GM12873 (cell line): ENCODE measurements around the gene PRMT1.

ENCODE experiments used
- TF ChIP-seq, protein P1 (sequence below): IDR thresholded peaks from 2 replicates; pipeline ENCODE4 v1.5.1; 2012; ENCODE audit warnings: low read depth, mild to moderate bottlenecking, moderate library complexity, low read length, control low read depth; ENCODE audit not compliant: insufficient read depth; ENCODE audit errors: missing control alignments

PRMT1 gene

DNA sequence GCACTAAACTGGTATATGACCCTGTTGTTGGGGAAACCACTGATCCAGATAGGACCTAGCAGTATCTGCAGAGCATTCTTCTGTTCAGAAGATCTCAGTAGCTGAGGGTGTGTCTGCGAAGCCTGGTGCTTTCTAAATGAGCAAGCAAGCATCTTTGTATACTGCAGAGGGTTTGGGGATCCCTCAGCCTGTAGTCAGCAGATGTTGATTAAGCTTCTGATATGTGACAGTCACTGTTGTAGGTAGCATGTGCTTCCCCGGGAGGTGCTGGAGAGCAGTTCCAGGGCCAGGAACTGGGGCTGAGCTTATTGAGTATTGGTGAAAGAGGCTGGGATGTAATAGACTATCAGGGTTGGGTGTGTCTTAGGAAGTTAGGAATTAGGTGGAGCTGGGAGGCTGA, 33.6 kb upstream of the PRMT1 start:
- TF ChIP-seq, protein P1, sequence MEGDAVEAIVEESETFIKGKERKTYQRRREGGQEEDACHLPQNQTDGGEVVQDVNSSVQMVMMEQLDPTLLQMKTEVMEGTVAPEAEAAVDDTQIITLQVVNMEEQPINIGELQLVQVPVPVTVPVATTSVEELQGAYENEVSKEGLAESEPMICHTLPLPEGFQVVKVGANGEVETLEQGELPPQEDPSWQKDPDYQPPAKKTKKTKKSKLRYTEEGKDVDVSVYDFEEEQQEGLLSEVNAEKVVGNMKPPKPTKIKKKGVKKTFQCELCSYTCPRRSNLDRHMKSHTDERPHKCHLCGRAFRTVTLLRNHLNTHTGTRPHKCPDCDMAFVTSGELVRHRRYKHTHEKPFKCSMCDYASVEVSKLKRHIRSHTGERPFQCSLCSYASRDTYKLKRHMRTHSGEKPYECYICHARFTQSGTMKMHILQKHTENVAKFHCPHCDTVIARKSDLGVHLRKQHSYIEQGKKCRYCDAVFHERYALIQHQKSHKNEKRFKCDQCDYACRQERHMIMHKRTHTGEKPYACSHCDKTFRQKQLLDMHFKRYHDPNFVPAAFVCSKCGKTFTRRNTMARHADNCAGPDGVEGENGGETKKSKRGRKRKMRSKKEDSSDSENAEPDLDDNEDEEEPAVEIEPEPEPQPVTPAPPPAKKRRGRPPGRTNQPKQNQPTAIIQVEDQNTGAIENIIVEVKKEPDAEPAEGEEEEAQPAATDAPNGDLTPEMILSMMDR: no peak

DNA sequence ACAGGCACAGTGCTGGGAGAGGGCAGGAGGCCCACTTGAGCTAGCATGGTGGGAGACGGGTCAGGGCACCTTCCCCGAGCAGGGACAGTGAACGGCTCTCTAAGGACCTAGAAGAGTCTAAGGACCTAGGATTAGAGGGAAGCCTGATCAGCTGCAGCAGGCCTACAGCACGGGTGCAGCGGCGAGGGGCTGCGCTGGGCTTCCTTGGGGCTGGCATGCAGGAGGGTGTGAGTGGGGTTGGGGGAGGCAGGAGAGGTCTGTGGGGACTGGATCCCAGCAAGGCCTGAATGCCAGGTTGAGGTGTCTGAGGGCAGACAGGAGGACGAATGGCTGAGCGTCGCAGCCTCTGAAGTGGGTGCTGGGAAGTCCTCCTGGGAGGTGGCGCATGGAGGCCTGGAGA, 31.5 kb upstream of the PRMT1 start:
- TF ChIP-seq, protein P1: no peak

DNA sequence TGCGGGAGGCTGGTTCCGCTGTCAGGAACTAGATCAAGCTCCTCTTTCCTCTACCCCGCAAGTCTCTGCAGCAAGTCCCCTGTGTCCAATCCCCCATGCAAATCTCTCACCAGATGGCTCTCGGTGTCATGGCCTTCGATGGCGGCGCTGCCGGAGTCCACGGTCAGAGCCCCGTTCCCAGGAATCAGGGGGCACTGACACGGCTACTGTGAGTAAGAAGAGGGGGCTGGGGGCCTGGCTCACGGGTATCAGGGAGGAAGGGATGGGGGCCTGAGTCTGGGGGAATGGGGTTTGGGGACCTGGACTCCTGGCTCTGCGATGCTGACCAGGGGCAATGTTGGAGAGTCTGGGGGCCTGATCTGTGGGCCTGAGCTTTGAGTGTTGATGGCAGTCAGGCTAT, 31.1 kb upstream of the PRMT1 start:
- TF ChIP-seq, protein P1: no peak

DNA sequence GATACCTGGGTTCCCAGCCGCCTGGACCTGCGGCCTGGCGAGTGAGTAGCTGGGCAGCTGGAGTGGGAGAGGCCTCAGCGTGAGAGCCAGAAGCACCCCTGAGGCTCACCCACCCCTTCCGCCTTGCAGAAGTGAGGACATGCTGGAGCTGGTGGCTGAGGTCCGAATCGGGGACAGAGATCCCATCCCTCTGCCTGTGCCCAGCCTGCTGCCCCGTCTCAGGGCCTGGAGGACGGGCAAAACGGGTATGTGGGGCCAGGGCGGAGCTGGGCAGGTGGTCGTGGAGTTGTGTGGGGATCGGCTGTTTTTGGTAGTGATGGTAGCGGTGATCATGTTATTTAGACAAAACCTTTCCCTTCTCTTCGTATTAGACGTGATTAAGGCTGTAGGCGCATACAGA, 30.5 kb upstream of the PRMT1 start:
- TF ChIP-seq, protein P1: no peak

DNA sequence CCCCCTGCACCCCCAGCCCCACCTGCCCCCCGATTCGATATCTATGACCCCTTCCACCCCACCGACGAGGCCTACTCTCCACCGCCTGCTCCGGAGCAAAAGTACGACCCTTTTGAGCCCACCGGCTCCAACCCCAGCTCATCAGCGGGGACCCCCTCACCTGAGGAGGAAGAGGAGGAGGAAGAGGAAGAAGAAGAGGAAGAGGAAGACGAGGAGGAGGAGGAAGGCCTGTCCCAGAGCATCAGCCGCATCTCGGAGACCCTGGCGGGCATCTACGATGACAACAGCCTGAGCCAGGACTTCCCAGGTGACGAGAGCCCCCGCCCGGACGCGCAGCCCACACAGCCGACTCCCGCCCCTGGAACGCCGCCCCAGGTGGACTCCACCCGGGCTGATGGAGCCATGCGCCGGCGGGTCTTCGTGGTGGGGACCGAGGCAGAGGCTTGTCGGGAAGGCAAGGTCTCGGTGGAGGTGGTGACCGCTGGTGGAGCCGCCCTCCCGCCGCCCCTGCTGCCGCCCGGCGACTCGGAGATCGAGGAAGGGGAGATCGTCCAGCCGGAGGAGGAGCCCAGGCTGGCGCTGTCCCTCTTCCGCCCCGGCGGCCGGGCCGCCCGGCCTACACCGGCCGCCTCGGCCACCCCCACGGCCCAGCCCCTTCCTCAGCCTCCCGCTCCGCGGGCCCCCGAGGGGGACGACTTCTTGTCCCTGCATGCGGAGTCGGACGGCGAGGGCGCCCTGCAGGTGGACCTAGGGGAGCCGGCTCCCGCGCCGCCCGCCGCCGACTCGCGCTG, 25.8 kb upstream of the PRMT1 start:
- TF ChIP-seq, protein P1: no peak

DNA sequence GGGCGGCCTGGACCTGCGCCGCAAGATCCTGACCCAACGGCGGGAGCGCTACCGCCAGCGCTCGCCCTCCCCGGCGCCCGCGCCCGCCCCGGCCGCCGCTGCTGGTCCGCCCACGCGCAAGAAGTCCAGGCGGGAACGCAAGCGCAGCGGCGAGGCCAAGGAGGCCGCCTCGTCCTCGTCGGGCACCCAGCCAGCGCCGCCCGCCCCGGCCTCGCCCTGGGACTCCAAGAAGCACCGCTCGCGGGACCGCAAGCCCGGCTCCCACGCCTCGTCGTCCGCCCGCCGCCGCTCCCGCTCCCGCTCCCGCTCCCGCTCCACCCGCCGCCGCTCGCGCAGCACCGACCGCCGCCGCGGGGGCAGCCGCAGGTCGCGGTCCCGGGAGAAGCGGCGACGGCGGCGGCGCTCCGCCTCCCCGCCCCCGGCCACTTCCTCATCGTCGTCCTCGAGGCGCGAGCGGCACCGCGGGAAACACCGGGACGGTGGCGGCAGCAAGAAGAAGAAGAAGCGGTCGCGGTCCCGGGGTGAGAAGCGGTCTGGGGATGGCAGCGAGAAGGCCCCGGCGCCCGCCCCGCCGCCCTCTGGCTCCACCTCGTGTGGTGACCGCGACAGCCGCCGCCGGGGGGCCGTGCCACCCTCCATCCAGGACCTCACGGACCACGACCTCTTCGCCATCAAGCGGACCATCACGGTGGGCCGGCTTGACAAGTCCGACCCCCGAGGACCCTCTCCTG, 25.1 kb upstream of the PRMT1 start:
- TF ChIP-seq, protein P1: no peak
